HepG2 (cell line): ENCODE results near the gene FNDC8. TPM values are rescaled to one million over a fixed set of nuclear protein-coding genes. Genes with fewer than 3 reads are reported as not detected.

Source experiments
- ASH2L ChIP-seq: fragments of 300-600, 200-600 bp; sonication (generic); IDR thresholded peaks from 2 replicates; pipeline ENCODE4 v1.7.0; 2017; ENCODE audit warnings: low read depth, mild to moderate bottlenecking, moderate library complexity, mixed read lengths, low read length; ENCODE audit not compliant: insufficient read length
- DPF2 ChIP-seq: sonication (generic); formaldehyde crosslinking; IDR thresholded peaks from 2 replicates; pipeline ENCODE4 v1.4.0; 2020; ENCODE audit warnings: mild to moderate bottlenecking, low read depth, missing genetic modification reagents, borderline replicate concordance
- HDAC1 ChIP-seq: sonication (generic); formaldehyde crosslinking; IDR thresholded peaks from 2 replicates; pipeline ENCODE4 v1.5.1; 2020; ENCODE audit warnings: mild to moderate bottlenecking, missing genetic modification reagents
- HNF4A ChIP-seq: sonication (generic); formaldehyde crosslinking; IDR thresholded peaks from 2 replicates; pipeline ENCODE4 v1.4.0; 2020; ENCODE audit warnings: missing genetic modification reagents
- HOXA5 ChIP-seq: sonication (generic); formaldehyde crosslinking; IDR thresholded peaks from 2 replicates; pipeline ENCODE4 v1.4.0; 2020; ENCODE audit warnings: missing genetic modification reagents
- MAZ ChIP-seq, 2 experiments: sonication (generic) in 1 of 2; formaldehyde crosslinking in 1 of 2; IDR thresholded peaks; 2 replicates each; pipeline versions ENCODE4 v1.5.0 to v1.6.1; 2012 to 2020; ENCODE audit warnings: low read depth in 2 of 2, mild to moderate bottlenecking in 2 of 2, borderline replicate concordance in 1 of 2, improper control_type of control experiment in 1 of 2, low read length in 1 of 2, missing genetic modification reagents in 1 of 2, moderate library complexity in 1 of 2
- MED1 ChIP-seq: sonication (generic); formaldehyde crosslinking; IDR thresholded peaks from 2 replicates; pipeline ENCODE4 v1.4.0; 2020; ENCODE audit warnings: missing genetic modification reagents
- NR2C2 ChIP-seq: sonication (generic); formaldehyde crosslinking; IDR thresholded peaks from 2 replicates; pipeline ENCODE4 v1.4.0; 2020; ENCODE audit warnings: missing genetic modification reagents, mild to moderate bottlenecking, moderate library complexity, borderline replicate concordance
- SOX5 ChIP-seq: IDR thresholded peaks from 2 replicates; pipeline ENCODE4 v1.6.1; 2016; ENCODE audit warnings: borderline replicate concordance
- TBX3 ChIP-seq: fragments of 450-650 bp; IDR thresholded peaks from 2 replicates; pipeline ENCODE4 v1.6.1; 2017; ENCODE audit warnings: antibody characterized with exemption, mild to moderate bottlenecking, inconsistent platforms, borderline replicate concordance
- THRA ChIP-seq: sonication (generic); formaldehyde crosslinking; IDR thresholded peaks from 2 replicates; pipeline ENCODE4 v1.4.0; 2020; ENCODE audit warnings: missing genetic modification reagents, borderline replicate concordance
- ZFAT ChIP-seq: sonication (generic); formaldehyde crosslinking; conservative IDR thresholded peaks from 2 replicates; pipeline ENCODE4 v1.8.1; 2023; ENCODE audit warnings: missing genetic modification reagents, inconsistent platforms
- ZNF3 ChIP-seq: IDR thresholded peaks from 2 replicates; pipeline ENCODE4 v1.7.0; 2017; ENCODE audit warnings: inconsistent platforms
- ZNF383 ChIP-seq: sonication (generic); formaldehyde crosslinking; IDR thresholded peaks from 2 replicates; pipeline ENCODE4 v1.4.0; 2020; ENCODE audit warnings: missing genetic modification reagents, mild to moderate bottlenecking, borderline replicate concordance
- ZNF879 ChIP-seq: sonication (generic); formaldehyde crosslinking; IDR thresholded peaks from 2 replicates; pipeline ENCODE4 v1.8.1; 2023; ENCODE audit warnings: missing genetic modification reagents
- polyA plus RNA-seq, 8 experiments: library from polyadenylated mRNA; depleted of rRNA in 3 of 8; stranded (reverse) in 7 of 8; unstranded in 1 of 8; fragments of >200 nt; fragmentation: Illumina TruSeq in 4 of 8; extraction: Trizol in 4 of 8; gene quantifications; 2 replicates each; pipeline versions ENCODE4 v1.2.1 to v1.2.3, GENCODE V29; 2011 to 2016; ENCODE audit warnings: low read depth in 4 of 8, missing spikeins in 1 of 8, mixed read lengths in 1 of 8; ENCODE audit not compliant: insufficient read depth in 1 of 8
- total RNA-seq, 5 experiments: library from RNA; depleted of rRNA; stranded (reverse); fragments of >200 nt; fragmentation: Illumina TruSeq; extraction: Trizol; gene quantifications; 2 replicates each; pipeline ENCODE4 v1.2.3, GENCODE V29; 2016; ENCODE audit warnings: low read depth in 1 of 5
- TF ChIP-seq, protein P1 (sequence below), 2 experiments: sonication (generic) in 1 of 2; formaldehyde crosslinking in 1 of 2; IDR thresholded peaks; 2 replicates each; pipeline versions ENCODE4 v1.6.1 to v1.9.0; 2014 to 2022; ENCODE audit warnings: antibody characterized with exemption in 1 of 2, borderline replicate concordance in 1 of 2, inconsistent platforms in 1 of 2, low read depth in 1 of 2, missing genetic modification reagents in 1 of 2

Gene FNDC8
- total and polyA plus RNA-seq, 2 of the 13 experiments (the other 11 are each of a cell fraction or from before 2014, with no cell fraction given) = not detected

GRCh38 chr17:35074711-35075707 is 46.4 kb upstream of the FNDC8 start (continued):
- TF ChIP-seq MAZ (IDR thresholded peaks at IDR 0.05; ENCODE audit: borderline replicate concordance, low read depth, low read length) (no peak), MAZ (CRISPR knock-in tag; IDR thresholded peaks at IDR 0.05; ENCODE audit: low read depth) (no peak), TBX3 (no peak), HOXA5 (CRISPR knock-in tag) (peak; percentile 51; the same call in 1 of the 2 replicates), DPF2 (CRISPR knock-in tag) (0 out of 2 replicates have a peak, but pooled peaks have one; percentile 31), HDAC1 (CRISPR knock-in tag) (0 out of 2 replicates have a peak, but pooled peaks have one; percentile 44), SOX5 (CRISPR knock-in tag) (peak; percentile 84), ZNF383 (CRISPR knock-in tag) (0 out of 2 replicates have a peak, but pooled peaks have one; percentile 40), MED1 (CRISPR knock-in tag) (peak; percentile 58), THRA (peak; percentile 10; the same call in 1 of the 2 replicates), ZNF879 (no peak), ZFAT (CRISPR knock-in tag) (no peak), ZNF3 (CRISPR knock-in tag) (no peak), NR2C2 (no peak), ASH2L (peak; percentile 58), HNF4A (CRISPR knock-in tag) (peak; percentile 82)
- TF ChIP-seq, protein P1, sequence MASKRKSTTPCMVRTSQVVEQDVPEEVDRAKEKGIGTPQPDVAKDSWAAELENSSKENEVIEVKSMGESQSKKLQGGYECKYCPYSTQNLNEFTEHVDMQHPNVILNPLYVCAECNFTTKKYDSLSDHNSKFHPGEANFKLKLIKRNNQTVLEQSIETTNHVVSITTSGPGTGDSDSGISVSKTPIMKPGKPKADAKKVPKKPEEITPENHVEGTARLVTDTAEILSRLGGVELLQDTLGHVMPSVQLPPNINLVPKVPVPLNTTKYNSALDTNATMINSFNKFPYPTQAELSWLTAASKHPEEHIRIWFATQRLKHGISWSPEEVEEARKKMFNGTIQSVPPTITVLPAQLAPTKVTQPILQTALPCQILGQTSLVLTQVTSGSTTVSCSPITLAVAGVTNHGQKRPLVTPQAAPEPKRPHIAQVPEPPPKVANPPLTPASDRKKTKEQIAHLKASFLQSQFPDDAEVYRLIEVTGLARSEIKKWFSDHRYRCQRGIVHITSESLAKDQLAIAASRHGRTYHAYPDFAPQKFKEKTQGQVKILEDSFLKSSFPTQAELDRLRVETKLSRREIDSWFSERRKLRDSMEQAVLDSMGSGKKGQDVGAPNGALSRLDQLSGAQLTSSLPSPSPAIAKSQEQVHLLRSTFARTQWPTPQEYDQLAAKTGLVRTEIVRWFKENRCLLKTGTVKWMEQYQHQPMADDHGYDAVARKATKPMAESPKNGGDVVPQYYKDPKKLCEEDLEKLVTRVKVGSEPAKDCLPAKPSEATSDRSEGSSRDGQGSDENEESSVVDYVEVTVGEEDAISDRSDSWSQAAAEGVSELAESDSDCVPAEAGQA (IDR thresholded peaks at IDR 0.05; ENCODE audit: low read depth) = no peak
- TF ChIP-seq, protein P1 (CRISPR knock-in tag; IDR thresholded peaks at IDR 0.05; ENCODE audit: borderline replicate concordance) = no peak
